ENCODE results near the gene ABCC12. TPM values are rescaled to one million over a fixed set of nuclear protein-coding genes. Genes with fewer than 3 reads are reported as not detected.
A peak's percentile ranks its signal among the peaks of the same experiment; 100 is the strongest.

ABCC12 gene
- total RNA-seq, 1 experiment from 2014 or later = not detected

GRCh38 chr16:48158296-48158695 is 2.5 kb upstream of the ABCC12 start:
- ATAC-seq (peak; percentile 57), DNase-seq (ENCODE audit: low read depth, low spot score) (peak; percentile 55)
- H3K4me2 ChIP-seq (ENCODE audit: low read length) = peak overlapping the region; percentile 61
- peak overlapping the region in 1 of 2 experiments; percentile 13; a peak in 1 of 4 replicates for H3K4me3 ChIP-seq (replicated peaks in 1 of 2; ENCODE audit: low read depth in 1 of 2, low read length in 2 of 2)
- H3K79me2 ChIP-seq (ENCODE audit: insufficient read depth, low read length) = no peaks in the 10 kb centered on the region
- POLR2A ChIA-PET = no interaction called here
- no peaks in the 10 kb centered on the region for H3K27me3 ChIP-seq (ENCODE audit: insufficient read depth, low read length)
- no peak overlapping the region for H2AFZ ChIP-seq (ENCODE audit: low read depth, low read length, poor library complexity, severe bottlenecking)
- intact Hi-C loops (cut with micrococcal nuclease) = loop anchor here (5.0 to 10.0 kb wide), 2 partner anchors 283 to 901 kb away; no protein-coding TSS in a partner anchor
- no TSS peak for BruUV-seq (replicated peaks)
- H3K9ac ChIP-seq (ENCODE audit: low read length) = no peak overlapping the region
- peaks cover 14 to 34% of the 10 kb centered on the region in 2 experiments for H3K4me1 ChIP-seq (ENCODE audit: control insufficient read depth in 1 of 2, insufficient read depth in 2 of 2, low read length in 2 of 2)
- peak overlapping the region; percentile 33; the same call in 1 of the 2 replicates for H3K27ac ChIP-seq (ENCODE audit: low read depth, low read length)
- no peaks in the 10 kb centered on the region for H3K9me2 ChIP-seq (ENCODE audit: insufficient read depth)
- no peaks in the 10 kb centered on the region for H3K9me3 ChIP-seq (ENCODE audit: control insufficient read depth in 1 of 2, insufficient read depth in 1 of 2, low read depth in 1 of 2, low read length in 2 of 2)
- CTCF ChIA-PET = interaction anchor here (1.0 to 5.3 kb wide), 2 partner anchors 1017 to 1121 kb away, joined by 3 to 21 read pairs; no protein-coding TSS in a partner anchor
- no peaks in the 10 kb centered on the region for H3K36me3 ChIP-seq (ENCODE audit: control insufficient read depth in 1 of 2, insufficient read depth in 2 of 2, low read length in 2 of 2)
- H4K20me1 ChIP-seq (ENCODE audit: insufficient read depth) = no peaks in the 10 kb centered on the region
- RAD21 ChIA-PET (ENCODE audit: low non-redundant PET in 1 of 2, low total read pairs in 2 of 2, uncharacterized antibody in 2 of 2, unreplicated experiment in 2 of 2) = no interaction called here
- TF ChIP-seq EGR1 (IDR thresholded peaks at IDR 0.05; ENCODE audit: low read depth) (peak; percentile 26; the same call in 1 of the 2 replicates), CBX3 (IDR thresholded peaks at IDR 0.05; ENCODE audit: low read depth) (peak; percentile 64; the same call in 1 of the 2 replicates), JUND (IDR thresholded peaks at IDR 0.05) (peak; percentile 97), EZH2phosphoT487 (IDR thresholded peaks at IDR 0.05; ENCODE audit: borderline replicate concordance) (no peak), FOSL1 (IDR thresholded peaks at IDR 0.05; ENCODE audit: low read depth) (peak; percentile 98), TCF7L2 (IDR thresholded peaks at IDR 0.05; ENCODE audit: borderline replicate concordance, extremely low read depth, insufficient read depth, insufficient read length) (peak; percentile 66), SRF (IDR thresholded peaks at IDR 0.05; ENCODE audit: low read depth) (peak; percentile 60; the same call in 1 of the 2 replicates), ELF1 (IDR thresholded peaks at IDR 0.05; ENCODE audit: borderline replicate concordance, low read depth) (no peak), YY1 (IDR thresholded peaks at IDR 0.05; ENCODE audit: extremely low read depth, insufficient replicate concordance, low read depth, low read length) (no peak), SIN3A (IDR thresholded peaks at IDR 0.05; ENCODE audit: low read depth) (no peak), CTCF (IDR thresholded peaks at IDR 0.05 in 2 of 3, conservative IDR thresholded peaks at IDR 0.05 in 1 of 3; ENCODE audit: borderline replicate concordance in 1 of 3, insufficient read depth in 1 of 3, low read depth in 2 of 3, low read length in 2 of 3) (no peak), SP1 (IDR thresholded peaks at IDR 0.05; ENCODE audit: low read depth) (peak; percentile 92), ZFX (IDR thresholded peaks at IDR 0.05) (no peak), POLR2A (IDR thresholded peaks at IDR 0.05; ENCODE audit: borderline replicate concordance, extremely low read depth, insufficient read depth, insufficient read length) (no peak), MAX (IDR thresholded peaks at IDR 0.05) (no peak; the same call in 1 of the 2 replicates), POLR2AphosphoS5 (IDR thresholded peaks at IDR 0.05; ENCODE audit: low read depth, low read length) (peak; percentile 42; the same call in 1 of the 2 replicates), CEBPB (IDR thresholded peaks at IDR 0.05; ENCODE audit: low read depth) (0 out of 2 replicates have a peak, but pooled peaks have one; percentile 10), EZH2 (IDR thresholded peaks at IDR 0.05) (no peak)
- TF ChIP-seq, protein P1, sequence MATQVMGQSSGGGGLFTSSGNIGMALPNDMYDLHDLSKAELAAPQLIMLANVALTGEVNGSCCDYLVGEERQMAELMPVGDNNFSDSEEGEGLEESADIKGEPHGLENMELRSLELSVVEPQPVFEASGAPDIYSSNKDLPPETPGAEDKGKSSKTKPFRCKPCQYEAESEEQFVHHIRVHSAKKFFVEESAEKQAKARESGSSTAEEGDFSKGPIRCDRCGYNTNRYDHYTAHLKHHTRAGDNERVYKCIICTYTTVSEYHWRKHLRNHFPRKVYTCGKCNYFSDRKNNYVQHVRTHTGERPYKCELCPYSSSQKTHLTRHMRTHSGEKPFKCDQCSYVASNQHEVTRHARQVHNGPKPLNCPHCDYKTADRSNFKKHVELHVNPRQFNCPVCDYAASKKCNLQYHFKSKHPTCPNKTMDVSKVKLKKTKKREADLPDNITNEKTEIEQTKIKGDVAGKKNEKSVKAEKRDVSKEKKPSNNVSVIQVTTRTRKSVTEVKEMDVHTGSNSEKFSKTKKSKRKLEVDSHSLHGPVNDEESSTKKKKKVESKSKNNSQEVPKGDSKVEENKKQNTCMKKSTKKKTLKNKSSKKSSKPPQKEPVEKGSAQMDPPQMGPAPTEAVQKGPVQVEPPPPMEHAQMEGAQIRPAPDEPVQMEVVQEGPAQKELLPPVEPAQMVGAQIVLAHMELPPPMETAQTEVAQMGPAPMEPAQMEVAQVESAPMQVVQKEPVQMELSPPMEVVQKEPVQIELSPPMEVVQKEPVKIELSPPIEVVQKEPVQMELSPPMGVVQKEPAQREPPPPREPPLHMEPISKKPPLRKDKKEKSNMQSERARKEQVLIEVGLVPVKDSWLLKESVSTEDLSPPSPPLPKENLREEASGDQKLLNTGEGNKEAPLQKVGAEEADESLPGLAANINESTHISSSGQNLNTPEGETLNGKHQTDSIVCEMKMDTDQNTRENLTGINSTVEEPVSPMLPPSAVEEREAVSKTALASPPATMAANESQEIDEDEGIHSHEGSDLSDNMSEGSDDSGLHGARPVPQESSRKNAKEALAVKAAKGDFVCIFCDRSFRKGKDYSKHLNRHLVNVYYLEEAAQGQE (IDR thresholded peaks at IDR 0.05; ENCODE audit: low read depth) = no peak
- TF ChIP-seq, protein P2, sequence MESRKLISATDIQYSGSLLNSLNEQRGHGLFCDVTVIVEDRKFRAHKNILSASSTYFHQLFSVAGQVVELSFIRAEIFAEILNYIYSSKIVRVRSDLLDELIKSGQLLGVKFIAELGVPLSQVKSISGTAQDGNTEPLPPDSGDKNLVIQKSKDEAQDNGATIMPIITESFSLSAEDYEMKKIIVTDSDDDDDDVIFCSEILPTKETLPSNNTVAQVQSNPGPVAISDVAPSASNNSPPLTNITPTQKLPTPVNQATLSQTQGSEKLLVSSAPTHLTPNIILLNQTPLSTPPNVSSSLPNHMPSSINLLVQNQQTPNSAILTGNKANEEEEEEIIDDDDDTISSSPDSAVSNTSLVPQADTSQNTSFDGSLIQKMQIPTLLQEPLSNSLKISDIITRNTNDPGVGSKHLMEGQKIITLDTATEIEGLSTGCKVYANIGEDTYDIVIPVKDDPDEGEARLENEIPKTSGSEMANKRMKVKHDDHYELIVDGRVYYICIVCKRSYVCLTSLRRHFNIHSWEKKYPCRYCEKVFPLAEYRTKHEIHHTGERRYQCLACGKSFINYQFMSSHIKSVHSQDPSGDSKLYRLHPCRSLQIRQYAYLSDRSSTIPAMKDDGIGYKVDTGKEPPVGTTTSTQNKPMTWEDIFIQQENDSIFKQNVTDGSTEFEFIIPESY (IDR thresholded peaks at IDR 0.05; ENCODE audit: extremely low read depth, insufficient replicate concordance, low read length) = no peak
- TF ChIP-seq, protein P3, sequence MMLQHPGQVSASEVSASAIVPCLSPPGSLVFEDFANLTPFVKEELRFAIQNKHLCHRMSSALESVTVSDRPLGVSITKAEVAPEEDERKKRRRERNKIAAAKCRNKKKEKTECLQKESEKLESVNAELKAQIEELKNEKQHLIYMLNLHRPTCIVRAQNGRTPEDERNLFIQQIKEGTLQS (IDR thresholded peaks at IDR 0.05) = peak; percentile 59; the same call in 1 of the 2 replicates

Data from HCT116 (cell line).